GM06990 (cell line): ENCODE results near the gene ASCC2.

Source experiments
- DNase-seq: peaks from one replicate; pipeline ENCODE4 v3.0.0-alpha.2; 2011; ENCODE audit not compliant: insufficient read length; ENCODE audit errors: extremely low read depth
- H3K27me3 ChIP-seq: replicated peaks from 2 replicates; pipeline ENCODE4 v1.6.0; 2011; ENCODE audit warnings: low read length; ENCODE audit not compliant: control insufficient read depth, insufficient read depth
- H3K36me3 ChIP-seq: 2 replicates; pipeline ENCODE4 v1.5.1; 2011; ENCODE audit warnings: low read length; ENCODE audit not compliant: control insufficient read depth, insufficient read depth
- H3K4me3 ChIP-seq: replicated peaks from 2 replicates; pipeline ENCODE4 v1.5.1; 2011; ENCODE audit warnings: low read depth, mild to moderate bottlenecking, control low read depth, low read length
- TF ChIP-seq, protein P1 (sequence below): IDR thresholded peaks from 2 replicates; pipeline ENCODE4 v1.5.1; 2011; ENCODE audit warnings: low read length, control low read depth, mild to moderate bottlenecking, inconsistent platforms; ENCODE audit not compliant: insufficient read depth, poor library complexity, severe bottlenecking

ASCC2 gene

DNA sequence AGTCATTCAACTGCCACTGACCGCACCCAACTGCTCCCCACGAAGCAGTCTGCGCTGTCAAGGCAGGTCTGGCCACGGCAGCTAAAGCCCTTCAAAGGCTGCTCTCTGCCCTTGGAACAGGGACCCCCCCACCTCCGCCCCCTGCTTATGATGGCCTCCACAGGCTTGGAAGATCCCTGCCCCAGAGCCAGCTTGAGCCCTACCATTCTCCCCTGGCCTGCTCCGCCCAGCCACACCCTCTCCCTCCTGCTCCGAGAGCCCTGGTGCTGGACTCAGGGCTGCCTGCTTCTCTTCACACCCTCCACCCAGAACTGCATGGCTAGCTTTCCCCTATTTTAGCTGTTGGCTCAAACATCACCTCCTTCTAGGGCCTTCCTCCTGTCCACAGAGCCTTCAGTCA lies 90.2 kb downstream of the ASCC2 start:
- peaks cover 9% of the 10 kb centered on the region for H3K36me3 ChIP-seq
- TF ChIP-seq, protein P1, sequence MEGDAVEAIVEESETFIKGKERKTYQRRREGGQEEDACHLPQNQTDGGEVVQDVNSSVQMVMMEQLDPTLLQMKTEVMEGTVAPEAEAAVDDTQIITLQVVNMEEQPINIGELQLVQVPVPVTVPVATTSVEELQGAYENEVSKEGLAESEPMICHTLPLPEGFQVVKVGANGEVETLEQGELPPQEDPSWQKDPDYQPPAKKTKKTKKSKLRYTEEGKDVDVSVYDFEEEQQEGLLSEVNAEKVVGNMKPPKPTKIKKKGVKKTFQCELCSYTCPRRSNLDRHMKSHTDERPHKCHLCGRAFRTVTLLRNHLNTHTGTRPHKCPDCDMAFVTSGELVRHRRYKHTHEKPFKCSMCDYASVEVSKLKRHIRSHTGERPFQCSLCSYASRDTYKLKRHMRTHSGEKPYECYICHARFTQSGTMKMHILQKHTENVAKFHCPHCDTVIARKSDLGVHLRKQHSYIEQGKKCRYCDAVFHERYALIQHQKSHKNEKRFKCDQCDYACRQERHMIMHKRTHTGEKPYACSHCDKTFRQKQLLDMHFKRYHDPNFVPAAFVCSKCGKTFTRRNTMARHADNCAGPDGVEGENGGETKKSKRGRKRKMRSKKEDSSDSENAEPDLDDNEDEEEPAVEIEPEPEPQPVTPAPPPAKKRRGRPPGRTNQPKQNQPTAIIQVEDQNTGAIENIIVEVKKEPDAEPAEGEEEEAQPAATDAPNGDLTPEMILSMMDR, result no peak
- no peak for DNase-seq
- no peak overlapping the region for H3K4me3 ChIP-seq
- H3K27me3 ChIP-seq, result no peaks in the 10 kb centered on the region

DNA sequence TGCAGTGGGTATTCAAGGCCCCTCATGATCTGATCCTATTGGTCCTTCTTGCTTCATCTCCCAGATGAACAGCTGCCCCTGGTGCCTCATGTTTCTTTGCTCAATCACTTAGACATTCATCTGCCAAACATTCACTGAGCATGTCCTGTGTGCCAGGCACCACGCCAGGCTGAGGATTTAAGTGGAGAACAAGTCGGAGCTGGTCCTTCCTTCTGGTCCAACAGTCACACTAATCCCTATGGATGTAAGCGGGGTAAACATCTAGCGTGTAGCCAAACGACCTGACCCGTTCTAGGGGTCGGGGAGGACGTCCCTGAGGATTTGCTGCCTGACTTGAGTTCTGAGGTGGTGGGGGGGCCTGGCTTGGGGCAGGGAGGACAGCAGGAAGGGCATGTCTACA lies 93.2 kb downstream of the ASCC2 start:
- Histone ChIP-seq H3K36me3 (peaks cover 9% of the 10 kb centered on the region), H3K4me3 (no peak overlapping the region), H3K27me3 (no peaks in the 10 kb centered on the region)
- TF ChIP-seq, protein P1, result no peak
- DNase-seq, result no peak

DNA sequence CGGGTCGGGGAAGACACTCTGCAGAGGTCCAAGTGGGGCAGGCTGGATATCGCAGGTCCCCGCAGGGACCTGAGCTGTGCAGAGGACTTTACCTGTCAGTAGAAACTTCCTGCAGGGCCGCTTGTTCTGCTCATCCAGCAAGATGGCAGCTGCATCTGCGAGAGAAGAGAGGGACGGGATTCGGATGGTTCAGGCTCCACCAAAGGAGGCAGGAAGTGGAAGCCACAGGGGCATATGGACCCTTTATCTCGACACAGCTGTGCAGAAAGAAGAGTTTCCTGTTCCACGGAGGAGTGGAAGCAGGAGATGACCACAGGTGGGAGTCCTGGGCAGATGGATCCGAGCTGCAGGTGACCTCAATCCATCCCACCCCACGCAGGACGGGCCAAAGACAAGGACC lies 95.7 kb downstream of the ASCC2 start:
- DNase-seq, result no peak
- Histone ChIP-seq H3K4me3 (no peak overlapping the region), H3K27me3 (no peaks in the 10 kb centered on the region), H3K36me3 (peaks cover 3% of the 10 kb centered on the region)
- TF ChIP-seq, protein P1, result no peak

DNA sequence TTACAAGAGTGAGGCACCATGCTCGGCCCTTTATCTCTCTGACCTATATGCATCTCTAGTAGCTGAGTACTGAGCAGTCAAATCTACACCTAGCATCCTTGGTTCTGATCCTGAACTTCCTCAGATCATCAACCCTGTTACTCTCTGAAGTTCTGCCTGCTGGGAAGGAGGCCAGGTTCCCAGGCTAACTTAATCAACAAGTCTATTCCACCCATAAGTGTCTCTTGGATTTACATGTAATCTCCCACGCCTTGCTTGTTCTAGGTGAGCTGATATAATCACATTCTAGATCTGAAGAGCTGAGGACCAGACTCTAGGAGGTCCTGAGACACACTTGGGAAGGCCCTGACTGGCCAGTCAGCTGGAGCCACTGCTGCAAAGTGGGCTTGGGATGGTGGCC lies 96.1 kb downstream of the ASCC2 start:
- no peak for DNase-seq
- H3K27me3 ChIP-seq, result no peaks in the 10 kb centered on the region
- H3K4me3 ChIP-seq, result no peak overlapping the region
- peaks cover 2% of the 10 kb centered on the region; the same call in 1 of the 2 replicates for H3K36me3 ChIP-seq
- TF ChIP-seq, protein P1, result no peak

DNA sequence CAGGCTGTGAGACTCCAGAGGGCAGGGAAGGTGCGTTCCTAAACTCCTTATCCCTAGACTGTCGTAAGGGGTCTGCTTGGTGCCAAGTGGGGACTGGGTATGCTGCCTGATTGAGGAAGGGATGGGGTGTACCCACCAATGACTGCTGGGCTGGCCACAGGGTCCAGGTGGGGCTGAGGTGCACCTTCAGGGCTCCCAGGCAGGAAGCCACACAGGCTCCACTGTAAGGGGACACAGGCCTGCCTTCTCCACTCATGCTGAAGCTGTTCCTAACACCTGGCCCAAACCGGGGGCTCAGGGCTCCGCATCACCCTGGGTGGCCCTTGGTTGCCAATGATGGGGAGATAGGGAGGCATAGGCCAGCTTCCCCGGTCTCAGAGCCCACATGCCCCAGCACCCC lies 97.9 kb downstream of the ASCC2 start:
- TF ChIP-seq, protein P1, result no peak
- no peak overlapping the region for H3K4me3 ChIP-seq
- no peaks in the 10 kb centered on the region for H3K27me3 ChIP-seq
- DNase-seq, result no peak
- no peaks in the 10 kb centered on the region; the same call in none of the 2 replicates for H3K36me3 ChIP-seq

DNA sequence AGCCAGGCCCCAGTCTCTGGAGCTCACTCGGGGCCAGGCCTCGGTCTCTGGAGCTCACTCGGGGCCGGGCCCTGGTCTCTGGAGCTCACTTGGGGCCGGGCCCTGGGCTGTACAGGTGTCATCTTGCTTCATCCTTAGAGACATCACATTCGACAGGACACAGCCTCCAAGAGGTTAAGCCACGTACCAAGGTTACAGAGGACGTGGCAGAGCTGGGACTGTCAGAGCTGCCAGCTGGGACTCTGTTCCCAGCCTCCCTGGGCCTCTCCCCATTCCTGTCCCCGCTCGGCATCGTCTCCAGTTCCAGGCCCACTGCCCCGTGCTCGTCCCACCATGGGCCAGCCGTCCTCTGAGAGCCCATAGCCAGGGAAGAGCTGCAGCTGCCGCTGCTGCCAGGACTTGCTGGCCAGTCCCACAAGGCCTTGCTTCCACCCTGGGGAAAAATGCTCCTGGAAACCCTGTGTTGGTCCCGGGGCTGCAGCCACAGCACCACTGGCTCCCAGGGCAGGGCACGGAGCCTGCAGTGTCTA lies 98.7 kb downstream of the ASCC2 start:
- no peak overlapping the region for H3K4me3 ChIP-seq
- H3K27me3 ChIP-seq, result no peaks in the 10 kb centered on the region
- no peaks in the 10 kb centered on the region; the same call in none of the 2 replicates for H3K36me3 ChIP-seq
- TF ChIP-seq, protein P1, result no peak
- no peak for DNase-seq
